ENCODE results near the gene CERS2.
A peak's percentile ranks its signal among the peaks of the same experiment; 100 is the strongest.

The CERS2 gene

GRCh38 chr1:150926097-150926741 lies 48.4 kb downstream of the CERS2 start, which contains the start of gene SETDB1:
Gene SETDB1, plus strand, starts transcription at chr1:150926363. Its CDS starts 1,352 bp downstream, at chr1:150927715.
- peak; percentile 87 for DNase-seq (ENCODE audit: low read depth)
- peak within 1 kb of the TSS; percentile 91 for H3K4me3 ChIP-seq (ENCODE audit: low read depth, low read length)

GRCh38 chr1:150925080-150925479 lies 49.6 kb downstream of the CERS2 start:
- H3K4me3 ChIP-seq (ENCODE audit: low read depth, low read length) = no peak overlapping the region

GRCh38 chr1:150922519-150922975 lies 52.1 kb downstream of the CERS2 start:
- no peak overlapping the region for H3K4me3 ChIP-seq (ENCODE audit: low read depth, low read length)
- peak; percentile 68 for DNase-seq (ENCODE audit: low read depth)

More at GRCh38 chr1:150925080-150925479, 49.6 kb downstream of the CERS2 start:
- no peak for DNase-seq (ENCODE audit: low read depth)

GRCh38 chr1:150917387-150917786 lies 57.2 kb downstream of the CERS2 start:
- no peak for DNase-seq (ENCODE audit: low read depth)
- no peak overlapping the region for H3K4me3 ChIP-seq (ENCODE audit: low read depth, low read length)

All from skeletal muscle cell (primary cell).